GM23248 (cell line): ENCODE results near the gene ZNF862.

Experiments
- EZH2 ChIP-seq: fragments of 200-600 bp; sonication (generic); IDR thresholded peaks from 2 replicates; pipeline ENCODE4 v1.6.1; 2018; ENCODE audit warnings: antibody characterized with exemption, mild to moderate bottlenecking; ENCODE audit not compliant: insufficient read depth, poor library complexity, severe bottlenecking
- EZH2phosphoT487 ChIP-seq: fragments of 200-600 bp; sonication (generic); IDR thresholded peaks from 2 replicates; pipeline ENCODE4 v1.6.1; 2018; ENCODE audit warnings: antibody characterized with exemption, moderate library complexity, mild to moderate bottlenecking, low read depth; ENCODE audit not compliant: insufficient read depth

DNA sequence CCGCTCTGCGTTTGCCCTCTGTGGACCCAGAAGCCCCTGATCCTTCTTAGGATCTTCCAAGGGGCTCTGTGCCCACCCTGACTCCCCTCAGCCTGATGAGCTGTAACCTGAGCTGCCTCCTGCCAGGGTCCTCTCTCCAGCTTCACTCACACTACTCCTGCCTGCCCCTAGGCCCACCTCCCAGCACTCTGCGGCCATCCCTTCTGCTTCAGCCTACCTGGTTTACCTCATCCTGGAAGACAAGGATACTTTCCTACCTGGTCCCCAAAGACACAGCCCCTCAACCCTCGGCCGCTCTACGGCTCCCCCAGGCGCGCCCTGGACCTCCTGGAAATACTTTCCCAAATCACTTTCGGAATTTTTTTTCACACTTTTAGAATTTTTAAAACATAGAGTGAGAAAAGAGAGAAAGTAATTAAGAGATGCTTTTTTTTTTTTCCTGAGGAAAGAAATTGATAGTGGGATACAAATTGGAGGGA lies 6.4 kb upstream of the ZNF862 start:
- no peak for TF ChIP-seq EZH2
- no peak for TF ChIP-seq EZH2phosphoT487
